SK-N-SH (cell line): ENCODE data around the gene USP14. TPM values are rescaled to one million over a fixed set of nuclear protein-coding genes. Genes with fewer than 3 reads are reported as not detected.

Experiments used
- CTCF ChIA-PET: fragments of 300-600, 350-600 bp; formaldehyde crosslinking; extraction: SDS; loops from one replicate; lab custom pipeline; 2021; lab: Yijun Ruan, JAX
- POLR2A ChIA-PET: fragments of 350-600 bp; sonication (Branson Sonifier 250); formaldehyde crosslinking; extraction: SDS; loops from one replicate; lab custom pipeline; 2020; ENCODE audit warnings: antibody characterized with exemption, inconsistent platforms; lab: Yijun Ruan, JAX
- DNase-seq: peaks from one replicate; pipeline ENCODE4 v3.0.0; 2012
- H2AFZ ChIP-seq: fragments of 200-600 bp; sonication (generic); 2 replicates; pipeline ENCODE4 v1.8.1; 2016; ENCODE audit warnings: antibody characterized with exemption, mild to moderate bottlenecking, low read depth
- H3F3A ChIP-seq: fragments of 200-600 bp; sonication (generic); replicated peaks from 2 replicates; pipeline ENCODE3; 2016; ENCODE audit warnings: antibody characterized with exemption, mild to moderate bottlenecking; ENCODE audit not compliant: insufficient read depth
- H3K27ac ChIP-seq, 2 experiments: fragments of 200-500 bp in 1 of 2; fragments of 200-600 bp in 1 of 2; sonication (Bioruptor generic) in 1 of 2; sonication (generic), shearing (Covaris generic) in 1 of 2; 2 replicates each; pipeline versions ENCODE4 v1.5.1 to v1.6.1; 2014 to 2016; ENCODE audit warnings: low read depth in 2 of 2, inconsistent platforms in 1 of 2, low read length in 1 of 2, mild to moderate bottlenecking in 1 of 2, mixed read lengths in 1 of 2
- H3K27me3 ChIP-seq: fragments of 200-600 bp; sonication (generic), shearing (Covaris generic); 2 replicates; pipeline ENCODE4 v1.6.1; 2016; ENCODE audit warnings: mixed run types; ENCODE audit not compliant: insufficient read depth
- H3K36me3 ChIP-seq, 2 experiments: fragments of 200-500 bp in 1 of 2; fragments of 200-600 bp in 1 of 2; sonication (Bioruptor generic) in 1 of 2; sonication (generic) in 1 of 2; replicated peaks in 1 of 2; 2 replicates each; pipeline versions ENCODE3 to v1.5.1; 2014 to 2016; ENCODE audit warnings: low read length in 1 of 2, mild to moderate bottlenecking in 1 of 2; ENCODE audit not compliant: insufficient read depth in 2 of 2, control insufficient read depth in 1 of 2
- H3K4me1 ChIP-seq, 2 experiments: fragments of 200-500 bp in 1 of 2; fragments of 200-600 bp in 1 of 2; sonication (Bioruptor generic) in 1 of 2; sonication (generic), shearing (Covaris generic) in 1 of 2; 2 replicates each; pipeline versions ENCODE4 v1.5.1 to v1.6.1; 2014 to 2016; ENCODE audit warnings: low read depth in 1 of 2, low read length in 1 of 2, mixed run types in 1 of 2; ENCODE audit not compliant: insufficient read depth in 2 of 2, control insufficient read depth in 1 of 2
- H3K4me2 ChIP-seq: fragments of 200-600 bp; sonication (generic), shearing (Covaris generic); 2 replicates; pipeline ENCODE4 v1.6.1; 2017; ENCODE audit warnings: mixed run types
- H3K4me3 ChIP-seq, 2 experiments: fragments of 200-500 bp in 1 of 2; fragments of 200-600 bp in 1 of 2; sonication (Bioruptor generic) in 1 of 2; sonication (generic), shearing (Covaris generic) in 1 of 2; 2 replicates each; pipeline versions ENCODE4 v1.5.1 to v1.8.1; 2014 to 2016; ENCODE audit warnings: low read depth in 2 of 2, inconsistent platforms in 1 of 2, low read length in 1 of 2, mild to moderate bottlenecking in 1 of 2, mixed read lengths in 1 of 2, moderate library complexity in 1 of 2
- H3K79me2 ChIP-seq: fragments of 200-600 bp; sonication (generic); 2 replicates; pipeline ENCODE4 v1.8.1; 2017; ENCODE audit warnings: mild to moderate bottlenecking; ENCODE audit not compliant: insufficient read depth
- H3K9ac ChIP-seq: fragments of 200-600 bp; sonication (generic); 2 replicates; pipeline ENCODE4 v1.6.1; 2017; ENCODE audit warnings: mixed run types
- H3K9me2 ChIP-seq: fragments of 200-600 bp; sonication (generic); 2 replicates; pipeline ENCODE4 v1.6.1; 2017; ENCODE audit warnings: mixed run types
- H3K9me3 ChIP-seq: fragments of 200-600 bp; sonication (generic); 2 replicates; pipeline ENCODE4 v1.6.1; 2017; ENCODE audit warnings: mixed run types, mild to moderate bottlenecking, moderate library complexity
- H4K20me1 ChIP-seq: fragments of 200-600 bp; sonication (generic); 2 replicates; pipeline ENCODE4 v1.6.1; 2017; ENCODE audit warnings: mild to moderate bottlenecking, mixed run types; ENCODE audit not compliant: insufficient read depth
- CHD2 ChIP-seq: fragments of 150-350 bp; IDR thresholded peaks from 2 replicates; pipeline ENCODE4 v1.6.1; 2018; ENCODE audit warnings: low read length; ENCODE audit not compliant: partially characterized antibody
- CTCF ChIP-seq: fragments of 200-600 bp; sonication (generic); IDR thresholded peaks from 2 replicates; pipeline ENCODE4 v1.6.1; 2017; ENCODE audit warnings: antibody characterized with exemption, mild to moderate bottlenecking, moderate library complexity
- FOSL2 ChIP-seq: IDR thresholded peaks from 2 replicates; pipeline ENCODE4 v1.4.0; 2012; ENCODE audit warnings: low read depth, mild to moderate bottlenecking, moderate library complexity, borderline replicate concordance
- GABPA ChIP-seq: IDR thresholded peaks from 2 replicates; pipeline ENCODE4 v1.4.0; 2012; ENCODE audit warnings: low read depth, mild to moderate bottlenecking
- JUND ChIP-seq: IDR thresholded peaks from 2 replicates; pipeline ENCODE4 v1.4.0; 2012
- MEF2A ChIP-seq: IDR thresholded peaks from 2 replicates; pipeline ENCODE4 v1.4.0; 2012; ENCODE audit warnings: low read depth, borderline replicate concordance
- MXI1 ChIP-seq: IDR thresholded peaks from 2 replicates; pipeline ENCODE4 v1.6.1; 2012; ENCODE audit warnings: mild to moderate bottlenecking, low read depth, low read length, improper control_type of control experiment
- NRF1 ChIP-seq: IDR thresholded peaks from 2 replicates; pipeline ENCODE4 v1.6.1; 2012; ENCODE audit warnings: low read depth, mild to moderate bottlenecking, low read length
- RAD21 ChIP-seq: IDR thresholded peaks from 2 replicates; pipeline ENCODE4 v1.6.1; 2012; ENCODE audit warnings: mild to moderate bottlenecking, low read length
- RCOR1 ChIP-seq: fragments of 150-350 bp; IDR thresholded peaks from 2 replicates; pipeline ENCODE4 v1.6.1; 2017; ENCODE audit warnings: antibody characterized with exemption, low read length
- RFX5 ChIP-seq: IDR thresholded peaks from 2 replicates; pipeline ENCODE4 v1.6.1; 2012; ENCODE audit warnings: mild to moderate bottlenecking, improper control_type of control experiment, low read length
- RXRA ChIP-seq: IDR thresholded peaks from 2 replicates; pipeline ENCODE4 v1.4.0; 2012; ENCODE audit warnings: low read depth, mild to moderate bottlenecking, borderline replicate concordance
- TAF1 ChIP-seq: IDR thresholded peaks from 2 replicates; pipeline ENCODE4 v1.6.1; 2012; ENCODE audit warnings: low read depth, mild to moderate bottlenecking, low read length, moderate library complexity, borderline replicate concordance
- TCF12 ChIP-seq: IDR thresholded peaks from 2 replicates; pipeline ENCODE4 v1.4.0; 2012
- USF1 ChIP-seq: IDR thresholded peaks from 2 replicates; pipeline ENCODE4 v1.4.0; 2012; ENCODE audit warnings: low read depth, borderline replicate concordance
- YY1 ChIP-seq: IDR thresholded peaks from 2 replicates; pipeline ENCODE4 v1.4.0; 2012; ENCODE audit warnings: low read depth, mild to moderate bottlenecking
- ZBTB33 ChIP-seq: IDR thresholded peaks from 2 replicates; pipeline ENCODE4 v1.4.0; 2012; ENCODE audit warnings: low read depth, borderline replicate concordance
- WGBS: methylation state at CpG from one replicate; pipeline ENCODE4 v1.1.6; 2017; ENCODE audit warnings: low lambda C conversion rate; 5-methylcytosine and 5-hydroxymethylcytosine counted together
- polyA plus RNA-seq, 3 experiments: library from polyadenylated mRNA; depleted of rRNA; stranded (reverse); fragments of >200 nt; gene quantifications; 2 replicates each; pipeline ENCODE4 v1.2.3, GENCODE V29; 2012

The USP14 gene
- polyA plus RNA-seq, 1 of the 3 experiments (the other 2 are of a cell fraction) = 22.0 TPM

- no peak overlapping the region for H3K4me2 ChIP-seq
- H3K79me2 ChIP-seq = peaks cover 39% of the 10 kb centered on the region
- H2AFZ ChIP-seq = no peak overlapping the region
- no peak for TF ChIP-seq RCOR1
- TF ChIP-seq CTCF = no peak
- no peak for TF ChIP-seq FOSL2
- TF ChIP-seq USF1 = no peak
- TF ChIP-seq MEF2A = no peak
- no peak for TF ChIP-seq NRF1
- TF ChIP-seq RXRA = no peak
- TF ChIP-seq RFX5 = no peak
- TF ChIP-seq TCF12 = no peak
- TF ChIP-seq RAD21 = no peak
- no peak for TF ChIP-seq GABPA
- TF ChIP-seq YY1 = no peak
- no peak for TF ChIP-seq JUND
- no peak for TF ChIP-seq CHD2
- no peak for TF ChIP-seq ZBTB33
- no peak for TF ChIP-seq MXI1
- TF ChIP-seq TAF1 = no peak
- no peak overlapping the region for H3K9ac ChIP-seq
- H3K9me2 ChIP-seq = no peaks in the 10 kb centered on the region
- no peaks in the 10 kb centered on the region for H3F3A ChIP-seq
- H3K4me3 ChIP-seq = no peak overlapping the region
- H4K20me1 ChIP-seq = no peaks in the 10 kb centered on the region
- H3K9me3 ChIP-seq = no peaks in the 10 kb centered on the region
- H3K27me3 ChIP-seq = no peaks in the 10 kb centered on the region
- H3K36me3 ChIP-seq = peaks cover 40 to 55% of the 10 kb centered on the region in 2 experiments
- WGBS = 86% methylated on average over 1 of the region's 1 CpG
- ChIA-PET POLR2A (no interaction called here), CTCF (interaction anchor here (1.3 kb wide), 1 partner anchor 10 kb away, joined by 3 read pairs; no protein-coding TSS in a partner anchor)
- H3K27ac ChIP-seq = no peak overlapping the region
- no peak for DNase-seq
- peaks cover 0 to 5% of the 10 kb centered on the region in 2 experiments; a peak in 2 of 4 replicates for H3K4me1 ChIP-seq
Measured at GRCh38 chr18:195651-196050, 37.3 kb downstream of the USP14 start.
